NCI-H1092 treated with DMSO at 0.1 percent for 48 hours (cell line): Measurements from ENCODE around the gene RAD54L.
A peak's percentile ranks its signal among the peaks of the same experiment; 100 is the strongest.
"Not testable (repeated sequence)": the region's sequence is repeated elsewhere in the genome, so short reads cannot be mapped to it uniquely, and the experiment has no call there.

Source experiments
- DNase-seq: peaks from one replicate; lab custom pipeline; 2025; lab: John Stamatoyannopoulos, UW

Gene RAD54L

DNA sequence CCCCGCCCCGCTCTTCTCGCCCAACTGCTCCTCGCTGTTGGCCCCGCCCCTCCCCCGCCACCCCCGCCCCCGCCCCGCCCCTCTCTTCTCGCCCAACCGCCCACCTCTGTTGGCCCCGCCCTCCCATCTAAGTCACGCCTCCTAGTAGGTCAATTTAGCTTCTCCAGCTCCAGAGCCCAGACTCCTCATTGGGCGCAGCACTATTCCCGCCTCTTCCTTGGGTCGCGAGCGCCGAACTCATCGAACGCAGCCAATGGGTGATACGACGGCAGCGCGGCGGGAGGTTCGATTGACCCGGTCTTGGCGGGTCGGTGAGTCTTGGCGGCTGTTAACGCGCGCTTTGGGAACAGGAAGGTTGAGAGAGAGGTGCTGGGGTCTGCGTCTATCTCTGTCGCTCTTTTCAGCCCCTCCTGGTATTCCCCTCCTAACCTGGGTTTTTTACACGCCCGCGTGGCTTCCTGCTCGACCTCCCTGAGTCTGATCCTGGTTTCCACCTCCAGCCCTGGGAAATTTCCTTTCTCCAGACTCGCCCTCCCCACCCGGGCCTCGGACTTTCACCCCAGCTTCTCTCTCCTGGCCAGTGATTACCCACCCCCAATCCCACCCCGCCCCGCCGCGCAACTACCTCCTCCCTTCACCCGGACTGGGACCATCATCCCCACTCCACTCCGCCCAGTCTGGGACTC, at the start of gene RAD54L:
Gene RAD54L (plus strand): TSS at position 328 of the 686 bp plus-strand sequence. CDS start 643 bp downstream, outside the sequence.
- DNase-seq = peak; percentile 96

DNA sequence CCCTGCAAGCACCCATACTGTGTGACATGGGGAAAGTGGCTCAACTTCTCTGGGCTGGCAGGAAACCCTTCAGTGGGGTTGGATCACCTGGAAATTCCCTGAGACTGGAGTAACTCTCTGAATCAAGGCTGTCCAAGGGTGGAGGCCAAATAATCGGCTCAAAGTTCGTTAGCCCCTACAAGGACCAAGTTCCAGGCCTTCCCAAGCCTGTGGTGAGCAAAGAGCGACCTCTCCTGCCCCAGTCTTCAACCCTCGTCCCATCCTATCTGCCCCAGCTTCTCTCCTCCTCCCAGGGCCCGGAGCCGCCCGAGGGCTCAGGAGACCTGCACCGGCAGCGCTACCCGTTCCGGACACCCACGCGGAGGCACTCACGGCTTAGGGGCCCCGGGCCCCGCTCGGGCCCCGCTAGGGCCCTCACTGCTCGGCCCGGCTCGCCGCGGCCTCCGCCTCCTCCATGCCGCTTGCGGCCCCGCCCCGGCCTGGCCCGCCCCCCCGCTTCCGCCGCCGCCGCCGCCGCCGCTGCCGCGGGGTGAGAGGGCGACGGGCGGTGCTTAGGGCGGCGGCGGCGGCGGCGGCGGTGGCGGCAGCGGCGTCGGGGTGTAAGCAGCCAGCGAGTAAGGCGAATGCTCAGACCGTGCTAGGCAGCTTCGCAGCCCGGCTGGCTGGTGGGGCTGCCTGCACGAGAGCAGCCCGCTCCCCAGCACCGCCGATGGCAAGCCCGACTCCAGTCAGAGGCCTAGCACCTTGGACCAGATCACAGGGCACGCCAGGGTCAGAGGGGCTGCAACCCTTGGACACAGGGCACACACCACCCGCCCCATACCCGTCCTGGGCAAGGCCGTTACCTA, 49.4 kb upstream of the RAD54L start, which contains the start of gene POMGNT1:
Gene POMGNT1 (minus strand): TSS at position 471 of the 848 bp plus-strand sequence. CDS start 613 bp downstream, outside the sequence.
- DNase-seq = no peak

DNA sequence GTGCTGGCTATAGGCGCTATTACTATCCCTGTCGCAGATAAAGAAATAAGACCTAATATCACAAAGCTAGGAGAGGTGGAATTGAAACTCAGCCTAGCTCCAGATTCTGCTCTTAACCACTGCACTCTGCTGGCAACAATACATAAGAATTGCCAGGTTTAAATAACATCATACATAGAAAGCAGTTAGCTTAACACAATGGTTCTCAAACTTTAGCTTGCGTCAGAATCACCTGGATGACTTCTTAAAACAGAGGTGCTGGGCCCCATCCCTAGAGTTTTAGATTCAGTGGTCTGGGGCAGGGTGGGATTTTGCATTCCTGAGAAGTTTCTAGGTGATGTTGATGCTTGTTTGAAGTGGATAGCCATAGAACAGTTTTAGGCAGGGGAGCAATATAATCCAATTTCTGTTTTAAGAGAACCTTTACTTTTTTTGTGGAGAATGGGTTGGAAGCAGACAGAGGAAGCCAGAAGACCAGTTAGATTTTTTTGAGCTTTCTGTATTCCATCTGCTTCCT, 48.3 kb upstream of the RAD54L start:
- DNase-seq = no peak

DNA sequence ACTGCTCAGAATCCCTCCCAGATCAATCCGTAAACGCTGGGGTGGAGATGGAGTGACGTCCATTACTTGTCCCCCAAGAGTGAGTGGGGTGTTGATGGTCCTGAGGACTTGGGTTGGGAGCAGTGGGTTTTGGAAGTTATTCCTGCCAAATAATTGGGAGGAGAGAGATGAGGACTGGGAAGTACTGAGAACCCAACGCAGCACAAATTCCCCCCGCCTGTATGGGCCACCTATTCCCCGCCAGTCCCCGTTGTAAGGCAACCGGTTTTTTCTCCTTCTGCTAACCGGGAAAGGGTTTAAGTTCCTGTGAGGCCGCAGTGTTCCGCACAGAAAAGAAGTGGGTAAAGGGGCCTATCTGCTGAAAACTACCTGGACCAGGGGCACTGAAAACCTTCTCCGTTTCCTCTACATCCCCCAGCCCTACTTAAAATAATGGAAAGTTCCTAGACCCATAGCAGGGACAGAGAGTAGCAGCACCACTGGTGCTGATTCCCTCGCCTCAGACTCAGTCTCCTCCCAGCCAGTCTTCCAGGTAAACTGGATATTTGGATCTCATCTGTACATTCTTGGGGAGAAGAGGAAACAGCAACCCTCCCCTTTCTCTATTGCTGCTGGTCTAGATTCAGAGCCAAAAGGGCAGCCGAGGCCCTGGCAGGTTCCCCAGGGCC, 43.7 kb upstream of the RAD54L start:
- no peak for DNase-seq

DNA sequence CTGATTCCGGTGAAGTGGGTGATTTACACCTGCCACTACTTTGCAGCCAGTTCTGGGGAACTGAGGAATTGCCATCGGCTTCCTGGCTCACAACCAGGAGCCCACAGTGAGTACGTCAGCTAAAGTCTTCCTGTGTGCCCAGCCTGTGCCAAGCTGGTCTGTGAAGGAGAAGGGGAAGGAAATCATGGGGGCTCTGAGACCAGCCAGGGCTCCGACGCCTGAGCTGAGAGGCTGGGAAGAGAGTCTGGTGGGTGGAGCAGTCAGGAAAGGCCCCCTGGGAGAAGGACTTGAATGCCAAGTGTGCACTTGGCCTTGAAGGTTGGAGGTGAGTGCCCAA, 43.2 kb upstream of the RAD54L start:
- no peak for DNase-seq

DNA sequence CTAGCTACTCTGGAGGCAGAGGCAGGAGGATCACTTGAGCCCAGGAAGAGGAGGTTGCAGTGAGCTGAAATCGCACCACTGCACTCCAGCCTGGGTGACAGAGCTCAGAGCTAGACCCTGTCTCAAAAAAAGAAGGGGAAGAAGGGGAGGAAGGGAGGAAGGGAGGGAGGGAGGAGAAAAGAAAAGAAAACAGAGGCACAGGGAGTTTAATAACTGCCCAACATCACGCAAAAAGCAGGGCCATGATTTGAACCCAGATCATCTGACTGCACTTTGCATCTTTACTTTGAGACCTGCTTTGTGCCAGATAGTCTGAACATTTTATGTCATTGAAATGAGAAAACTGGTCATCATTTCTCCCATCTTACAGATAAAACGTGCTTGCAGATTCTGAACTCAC, 42.4 kb upstream of the RAD54L start:
- DNase-seq = no peak

DNA sequence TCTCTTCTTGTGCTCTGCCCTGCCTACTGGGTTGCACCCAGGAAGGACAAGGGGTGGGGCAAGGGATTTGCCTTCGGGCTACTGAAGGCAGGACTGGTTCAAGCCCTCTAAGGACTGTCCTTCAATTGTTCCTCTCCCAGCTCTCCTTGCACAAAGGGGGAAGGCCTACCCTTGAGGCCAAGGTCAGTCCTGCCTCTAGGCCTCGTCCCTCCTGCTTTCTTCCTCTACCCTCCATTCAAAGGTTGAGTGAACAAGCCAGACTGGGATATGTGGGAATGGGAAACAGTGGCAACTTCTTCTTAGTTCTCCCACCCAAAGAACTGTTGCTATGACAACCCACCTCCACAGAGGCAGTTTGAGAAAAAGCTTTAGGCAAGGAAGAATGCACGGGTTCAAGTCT, 41.8 kb upstream of the RAD54L start:
- DNase-seq = no peak

DNA sequence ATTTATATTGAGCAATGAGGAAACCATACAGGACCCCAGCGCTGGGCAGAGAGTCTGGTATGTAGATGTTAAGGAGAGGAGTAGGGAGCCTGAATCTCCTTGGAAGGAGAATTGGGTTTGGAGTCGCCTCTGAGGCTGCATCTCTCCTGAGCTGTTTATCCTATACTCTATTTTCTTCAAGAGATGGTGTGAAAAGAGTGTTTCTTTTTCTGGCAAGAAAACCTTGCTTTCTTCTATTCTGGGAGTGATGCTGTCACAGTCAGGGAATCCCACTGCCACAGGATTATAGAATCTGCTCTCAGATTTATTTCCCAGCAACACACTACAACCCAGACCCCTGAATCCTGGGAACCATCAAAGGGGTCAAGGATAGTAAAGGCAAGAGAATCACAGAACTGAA, 41.2 kb upstream of the RAD54L start:
- no peak for DNase-seq

DNA sequence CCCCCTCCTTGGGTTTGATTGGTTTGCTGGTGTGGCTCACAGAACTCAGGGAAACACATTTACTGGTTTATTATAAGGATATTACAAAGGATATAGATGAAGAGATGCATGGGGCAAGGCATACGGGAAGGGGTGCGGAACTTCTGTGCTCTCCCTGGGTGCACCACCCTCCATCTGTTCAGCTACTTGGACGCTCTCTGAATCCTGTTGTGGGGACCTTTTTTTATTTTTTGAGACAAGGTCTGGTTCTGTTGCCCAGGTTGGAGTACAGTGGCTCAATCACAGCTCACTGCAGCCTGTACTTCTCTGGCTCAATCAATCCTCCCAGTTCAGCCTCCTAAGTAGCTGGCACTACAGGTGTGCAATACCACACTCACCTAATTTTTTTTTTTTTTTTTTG, 37.0 kb upstream of the RAD54L start:
- DNase-seq = no peak

DNA sequence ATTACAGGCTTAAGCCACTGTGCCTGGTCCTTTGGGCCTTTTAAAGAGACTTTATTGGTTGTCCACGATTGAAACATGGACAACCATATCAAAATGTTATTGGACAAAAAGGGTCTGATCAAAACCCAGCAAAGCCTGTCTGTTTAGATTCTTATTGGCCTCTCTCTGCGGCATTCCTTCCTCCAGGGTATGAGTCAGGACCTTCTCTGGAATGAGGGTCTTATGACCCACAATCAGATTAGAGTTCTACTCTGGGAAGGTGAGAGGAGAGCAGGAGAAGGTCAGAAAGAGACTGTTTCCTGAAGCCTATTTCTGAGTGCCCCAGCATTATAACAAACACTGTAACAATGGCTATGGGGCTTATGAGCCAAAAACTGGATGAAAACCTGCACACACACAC, 36.5 kb upstream of the RAD54L start:
- no peak for DNase-seq

DNA sequence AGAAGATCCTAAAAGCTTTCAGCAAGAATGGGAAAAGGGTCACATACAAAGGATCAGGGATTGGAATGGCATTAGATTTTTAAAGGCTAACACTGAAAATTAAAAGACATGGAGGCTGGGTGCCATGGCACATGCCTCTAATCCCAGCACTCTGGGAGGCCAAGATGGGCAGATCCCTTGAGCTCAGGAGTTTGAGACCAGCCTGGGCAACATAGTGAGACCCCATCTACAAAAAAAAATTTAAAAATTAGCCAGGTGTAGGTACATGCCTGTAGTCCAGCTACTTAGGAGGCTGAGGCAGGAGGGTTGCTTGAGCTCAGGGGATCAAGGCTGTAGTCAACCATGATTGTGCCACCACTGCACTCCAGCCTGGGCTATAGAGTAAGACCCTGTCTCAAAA, 32.1 kb upstream of the RAD54L start:
- DNase-seq = no peak

DNA sequence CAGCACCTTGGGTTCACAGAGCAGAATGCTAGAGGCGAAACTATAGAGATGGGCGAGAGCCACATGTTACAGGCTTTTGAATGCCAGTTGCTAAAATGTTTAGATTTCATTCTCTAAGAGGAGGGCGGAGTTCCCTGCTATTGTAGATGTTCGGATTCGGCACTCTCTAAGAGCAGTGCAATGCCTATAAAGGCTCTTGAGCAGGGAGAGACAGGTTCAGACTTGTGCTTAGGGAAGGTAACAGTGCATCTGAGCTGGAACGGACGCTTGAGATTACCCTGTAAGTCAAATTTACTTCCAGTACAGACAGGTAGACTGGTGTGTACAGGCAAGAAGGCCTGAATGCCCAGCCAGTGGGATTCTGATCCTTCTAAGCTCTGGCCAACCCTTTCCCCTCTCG, 29.1 kb upstream of the RAD54L start:
- DNase-seq = no peak

DNA sequence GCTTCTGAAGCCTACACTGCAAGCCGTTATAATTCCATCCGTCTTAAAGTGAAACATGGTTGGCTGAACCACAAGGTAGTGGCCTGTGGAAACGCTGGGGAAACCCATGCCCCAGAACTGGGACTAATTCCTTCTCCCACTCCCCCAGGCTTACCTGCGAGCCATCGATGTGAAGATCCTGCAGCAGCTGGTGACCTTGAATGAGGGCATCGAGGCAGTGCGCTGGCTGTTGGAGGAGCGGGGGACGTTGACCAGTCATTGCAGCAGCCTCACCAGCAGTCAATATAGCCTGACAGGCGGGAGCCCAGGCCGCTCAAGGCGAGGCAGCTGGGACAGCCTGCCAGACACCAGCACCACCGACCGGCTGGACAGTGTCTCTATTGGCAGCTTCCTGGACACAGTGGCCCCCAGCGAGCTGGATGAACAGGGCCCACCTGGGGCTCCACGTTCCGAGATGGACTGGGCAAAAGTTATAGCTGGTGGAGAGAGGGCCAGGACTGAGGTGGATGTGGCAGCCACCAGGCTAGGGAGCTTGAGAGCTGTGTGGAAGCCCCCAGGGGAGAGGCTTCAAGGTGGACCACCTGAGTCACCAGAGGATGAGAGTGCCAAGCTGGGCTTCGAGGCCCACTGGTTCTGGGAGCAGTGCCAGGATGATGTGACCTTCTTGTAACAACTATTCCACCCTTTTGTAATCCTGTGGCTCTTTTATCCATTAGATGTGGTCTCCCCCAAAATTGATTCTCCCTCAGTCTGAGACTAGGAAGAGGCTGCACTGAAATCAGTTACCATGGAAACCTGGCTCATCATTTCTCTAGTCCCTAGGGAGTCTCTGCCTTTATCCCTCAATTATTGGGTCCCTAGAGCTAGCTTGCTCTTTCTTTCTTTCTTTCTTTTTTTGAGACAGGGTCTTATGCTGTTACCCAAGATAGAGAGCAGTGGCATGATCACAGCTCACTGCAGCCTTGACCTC, 27.7 kb upstream of the RAD54L start:
- no peak for DNase-seq

DNA sequence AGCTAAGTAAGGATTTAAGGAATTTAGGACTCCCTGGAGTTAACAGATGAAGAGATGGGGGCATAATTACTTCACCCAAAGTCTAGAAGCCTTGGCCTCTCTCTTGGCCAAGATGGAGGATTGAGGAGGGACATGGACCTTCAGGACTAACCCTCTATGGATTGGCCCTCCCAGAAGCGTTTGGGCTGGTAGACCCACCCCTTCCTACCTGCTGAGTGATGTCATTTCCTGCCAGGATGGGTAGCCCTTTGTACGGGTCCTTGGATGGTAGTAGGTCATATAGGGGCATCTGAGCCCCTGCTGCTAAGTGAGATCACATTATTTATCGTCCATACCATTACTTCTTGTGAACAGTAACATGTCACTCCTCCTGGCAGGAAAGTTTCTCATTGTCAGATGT, 26.8 kb upstream of the RAD54L start:
- DNase-seq = no peak

DNA sequence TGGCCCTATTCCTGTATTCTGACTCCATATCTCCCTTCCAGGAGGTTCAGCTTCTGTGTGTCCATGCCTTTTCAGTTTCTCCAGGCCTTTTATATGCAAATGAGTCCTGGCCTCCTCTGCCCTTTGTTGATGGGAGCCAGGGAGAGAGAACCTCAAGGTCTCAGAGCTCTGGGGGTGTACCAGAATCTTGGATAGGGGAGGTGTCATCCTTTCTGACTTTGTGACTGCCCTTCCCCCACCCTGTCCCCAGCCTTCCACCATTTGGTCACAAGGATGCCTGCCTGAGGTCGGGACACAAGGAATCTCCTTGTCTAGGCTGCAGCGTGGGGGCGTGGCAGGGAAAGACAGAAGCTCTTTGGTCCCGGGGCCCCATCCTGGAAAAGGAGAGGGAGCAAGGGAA, 25.8 kb upstream of the RAD54L start:
- no peak for DNase-seq

DNA sequence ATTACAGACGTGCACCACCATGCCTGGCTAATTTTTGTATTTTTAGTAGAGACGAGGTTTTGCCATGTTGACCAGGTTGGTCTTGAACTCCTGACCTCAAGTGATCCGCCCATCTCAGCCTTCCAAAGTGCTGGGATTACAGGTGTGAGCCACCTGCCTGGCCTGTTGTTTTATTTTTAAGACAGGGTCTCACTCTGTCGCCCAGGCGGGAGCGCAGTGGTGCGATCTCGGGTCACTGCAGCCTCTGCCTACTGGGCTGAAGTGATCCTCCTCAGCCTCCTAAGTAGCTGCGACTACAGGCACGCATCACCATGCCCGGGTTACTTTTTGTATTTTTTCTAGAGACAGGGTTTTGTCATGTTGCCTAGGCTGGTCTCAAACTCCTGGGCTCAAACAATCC, 24.5 kb upstream of the RAD54L start:
- not testable (repeated sequence) for DNase-seq

DNA sequence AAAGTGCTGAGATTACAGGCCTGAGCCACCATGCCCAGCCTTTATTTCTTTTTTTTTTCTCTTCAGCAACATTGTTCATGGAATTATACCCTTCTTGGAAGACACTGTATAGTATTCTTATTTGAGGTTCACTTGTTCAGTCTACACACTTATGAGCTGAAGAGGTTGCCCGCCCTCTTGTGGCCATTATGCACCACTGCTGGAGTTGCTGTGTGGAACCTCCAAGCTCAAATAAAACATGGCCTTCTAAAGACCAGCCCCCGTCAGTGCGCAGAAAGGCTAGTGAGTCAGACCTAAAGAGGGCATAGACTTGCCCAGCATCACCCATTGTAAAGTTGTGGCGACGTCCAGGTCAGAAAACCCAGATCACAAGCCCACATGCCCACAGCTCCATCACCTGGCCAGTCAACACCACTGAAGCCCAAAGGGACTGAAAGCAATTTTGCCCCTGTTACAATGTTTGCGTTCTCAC, 24.1 kb upstream of the RAD54L start:
- DNase-seq = peak; percentile 31

DNA sequence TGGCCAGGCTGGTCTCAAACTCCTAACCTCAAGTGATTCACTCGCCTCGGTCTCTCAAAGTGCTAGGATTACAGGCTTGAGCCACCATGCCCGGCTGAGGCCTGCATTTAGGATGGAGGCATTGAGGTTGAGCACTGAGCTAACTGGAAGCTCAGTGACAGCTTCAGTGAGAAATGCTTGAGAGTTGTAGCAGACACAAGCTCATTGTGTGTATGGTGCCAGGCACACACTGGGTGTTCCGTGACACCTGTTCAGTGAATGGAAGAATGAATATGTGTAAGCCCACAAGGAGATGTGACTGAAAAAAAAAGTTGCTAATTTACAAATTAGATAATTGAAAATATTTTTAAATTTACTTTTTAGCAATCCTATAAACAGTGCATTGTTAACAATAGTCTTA, 22.6 kb upstream of the RAD54L start:
- DNase-seq = no peak

DNA sequence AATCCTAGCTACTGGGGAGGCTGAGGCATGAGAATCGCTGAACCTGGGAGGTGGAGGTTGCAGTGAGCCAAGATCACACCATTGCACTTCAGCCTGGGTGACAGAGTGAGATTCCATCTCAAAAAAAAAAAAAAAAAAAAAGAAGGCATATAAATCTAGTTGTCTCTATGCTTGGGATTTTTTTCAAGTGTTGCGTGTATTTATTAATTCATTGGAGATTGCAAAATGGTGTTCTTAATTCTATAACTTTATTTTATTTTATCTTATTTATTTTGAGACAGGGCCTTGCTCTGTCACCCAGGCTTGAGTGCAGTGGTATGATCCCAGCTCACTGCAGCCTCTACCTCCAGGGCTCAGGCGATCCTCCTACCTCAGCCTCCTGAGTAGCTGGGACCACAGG, 16.3 kb upstream of the RAD54L start:
- DNase-seq = not testable (repeated sequence)

DNA sequence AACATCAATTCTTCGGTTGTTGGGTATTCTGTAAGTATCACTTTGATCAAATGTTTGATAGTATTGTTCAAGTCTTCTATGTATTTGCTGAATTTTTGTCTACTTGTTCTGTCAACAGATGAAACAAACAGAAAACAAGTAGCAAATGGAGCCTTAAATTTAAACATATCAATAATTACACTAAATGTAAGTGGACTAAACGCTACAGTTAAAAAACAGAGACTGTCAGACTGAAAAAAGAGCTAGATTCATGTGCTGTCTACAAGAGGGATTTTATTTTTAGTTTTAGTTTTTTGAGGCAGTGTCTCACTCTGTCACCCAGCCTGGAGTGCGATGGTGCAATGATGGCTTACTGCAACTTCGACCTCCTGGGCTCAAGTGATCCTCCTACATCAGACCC, 10.7 kb upstream of the RAD54L start:
- DNase-seq = no peak

DNA sequence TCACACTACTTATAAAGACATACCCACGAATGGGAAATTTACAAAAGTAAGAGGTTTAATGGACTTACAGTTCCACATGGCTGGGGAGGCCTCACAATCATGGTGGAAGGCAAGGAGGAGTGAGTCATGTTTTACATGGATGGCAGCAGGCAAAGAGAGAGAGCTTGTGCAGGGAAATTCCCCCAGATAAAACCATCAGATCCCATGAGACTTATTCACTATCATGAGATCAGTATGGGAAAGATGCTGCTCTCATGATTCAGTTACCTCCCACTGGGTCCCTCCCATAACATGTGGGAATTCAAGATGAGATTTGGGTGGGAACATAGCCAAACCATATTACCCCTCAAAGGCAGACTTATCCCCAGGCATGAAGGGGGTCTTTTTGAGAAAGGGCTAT, 8.7 kb upstream of the RAD54L start:
- not testable (repeated sequence) for DNase-seq
